ENCODE results near the gene KASH5.
A peak's percentile ranks its signal among the peaks of the same experiment; 100 is the strongest.
"Not testable (repeated sequence)": the region's sequence is repeated elsewhere in the genome, so short reads cannot be mapped to it uniquely, and the experiment has no call there.

Gene KASH5

GRCh38 chr19:49362048-49362928 lies 25.8 kb upstream of the KASH5 start, which contains the start of gene TEAD2:
Gene TEAD2, minus strand, starts transcription at chr19:49362416. Its CDS starts 2,341 bp downstream, at chr19:49360075.
- DNase-seq (ENCODE audit: low read depth in 2 of 2) = no peak

- no peak for DNase-seq (ENCODE audit: low read depth in 2 of 2)
Measured at GRCh38 chr19:49362929-49363267, 25.2 kb upstream of the KASH5 start.

GRCh38 chr19:49363268-49364082 lies 24.6 kb upstream of the KASH5 start, which contains the start of gene DKKL1:
Gene DKKL1, plus strand, starts transcription at chr19:49363877. Its CDS starts 122 bp downstream, at chr19:49363999.
- peak; percentile 79 to 84 for DNase-seq (ENCODE audit: low read depth in 2 of 2)

GRCh38 chr19:49364083-49364737 lies 23.8 kb upstream of the KASH5 start:
- no peak for DNase-seq (ENCODE audit: low read depth in 2 of 2)

GRCh38 chr19:49366110-49366509 lies 21.9 kb upstream of the KASH5 start:
- DNase-seq (ENCODE audit: low read depth in 2 of 2) = no peak

GRCh38 chr19:49368711-49369358 lies 19.2 kb upstream of the KASH5 start:
- no peak for DNase-seq (ENCODE audit: low read depth in 2 of 2)

GRCh38 chr19:49371184-49371583 lies 16.9 kb upstream of the KASH5 start:
- DNase-seq (ENCODE audit: low read depth in 2 of 2) = no peak

- DNase-seq (ENCODE audit: low read depth in 2 of 2) = not testable (repeated sequence)
Measured at GRCh38 chr19:49373174-49373573, 14.9 kb upstream of the KASH5 start.

- DNase-seq (ENCODE audit: low read depth in 2 of 2) = no peak
Measured at GRCh38 chr19:49374665-49375434, 13.2 kb upstream of the KASH5 start.

GRCh38 chr19:49378512-49378911 lies 9.5 kb upstream of the KASH5 start:
- no peak for DNase-seq (ENCODE audit: low read depth in 2 of 2)

GRCh38 chr19:49380391-49380790 lies 7.7 kb upstream of the KASH5 start:
- DNase-seq (ENCODE audit: low read depth in 2 of 2) = no peak

- DNase-seq (ENCODE audit: low read depth in 2 of 2) = no peak
Measured at GRCh38 chr19:49382639-49383038, 5.4 kb upstream of the KASH5 start.

GRCh38 chr19:49383599-49383998 lies 4.5 kb upstream of the KASH5 start:
- no peak for DNase-seq (ENCODE audit: low read depth in 2 of 2)

GRCh38 chr19:49389406-49389805 lies 1.4 kb downstream of the KASH5 start:
- DNase-seq (ENCODE audit: low read depth in 2 of 2) = no peak

- DNase-seq (ENCODE audit: low read depth in 2 of 2) = no peak
Measured at GRCh38 chr19:49390131-49390928, 2.3 kb downstream of the KASH5 start.

GRCh38 chr19:49390929-49391359 lies 2.9 kb downstream of the KASH5 start:
- no peak for DNase-seq (ENCODE audit: low read depth in 2 of 2)

GRCh38 chr19:49391581-49392399 lies 3.7 kb downstream of the KASH5 start:
- DNase-seq (ENCODE audit: low read depth in 2 of 2) = peak; percentile 64 to 72

- DNase-seq (ENCODE audit: low read depth in 2 of 2) = no peak
Measured at GRCh38 chr19:49393881-49394280, 5.8 kb downstream of the KASH5 start.
